ENCODE data around the gene CELA3A.
A peak's percentile ranks its signal among the peaks of the same experiment; 100 is the strongest.
"Not testable (repeated sequence)": the region's sequence is repeated elsewhere in the genome, so short reads cannot be mapped to it uniquely, and the experiment has no call there.

Gene CELA3A

GRCh38 chr1:22021061-22021460, 19.6 kb downstream of the CELA3A start:
- DNase-seq = no peak

DNA sequence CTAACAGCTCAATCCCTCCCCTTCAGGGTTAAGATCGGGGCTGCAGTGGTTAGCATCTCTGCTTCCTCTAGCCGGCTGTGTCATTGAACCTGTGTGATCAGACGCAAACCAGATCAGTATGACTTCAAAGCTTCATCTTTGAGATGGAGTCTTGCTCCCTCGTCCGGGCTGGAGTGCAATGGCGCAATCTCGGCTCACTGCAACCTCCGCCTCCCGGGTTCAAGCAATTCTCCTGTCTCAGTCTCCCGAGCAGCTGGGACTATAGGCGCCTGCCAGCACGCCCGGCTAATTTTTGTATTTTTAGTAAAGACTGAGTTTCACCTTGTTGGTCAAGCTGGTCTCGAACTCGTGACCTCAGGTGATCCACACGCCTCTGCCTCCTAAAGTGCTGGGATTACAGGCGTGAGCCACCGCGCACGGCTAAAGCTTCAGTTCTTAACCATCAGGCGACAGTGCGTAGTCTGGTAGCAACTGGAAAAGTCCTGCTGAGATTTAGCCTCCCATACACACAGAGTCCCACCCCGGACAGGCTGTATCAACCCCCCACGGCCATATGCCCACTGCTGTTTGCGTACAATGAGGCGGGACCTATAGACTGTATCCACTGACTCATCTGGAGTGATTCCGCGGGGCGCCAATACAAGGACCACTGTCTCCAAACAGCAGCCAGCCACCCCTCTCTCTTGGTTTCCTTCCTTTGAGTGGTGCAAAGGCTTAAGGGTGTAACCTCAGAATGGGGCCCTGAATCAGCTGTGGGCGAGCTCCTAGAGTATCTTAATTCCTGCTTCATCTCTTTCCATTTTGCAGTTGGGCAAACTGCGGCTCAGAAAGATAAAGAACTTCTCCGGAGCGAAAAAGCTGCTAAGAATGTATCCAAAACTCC, 23.3 kb downstream of the CELA3A start:
- peak; percentile 66 for DNase-seq

- DNase-seq = peak; percentile 83
These were observed 24.1 kb downstream of the CELA3A start for GRCh38 chr1:22025368-22026155.

- no peak for DNase-seq
These were observed 25.4 kb downstream of the CELA3A start for GRCh38 chr1:22026924-22027289.

DNA sequence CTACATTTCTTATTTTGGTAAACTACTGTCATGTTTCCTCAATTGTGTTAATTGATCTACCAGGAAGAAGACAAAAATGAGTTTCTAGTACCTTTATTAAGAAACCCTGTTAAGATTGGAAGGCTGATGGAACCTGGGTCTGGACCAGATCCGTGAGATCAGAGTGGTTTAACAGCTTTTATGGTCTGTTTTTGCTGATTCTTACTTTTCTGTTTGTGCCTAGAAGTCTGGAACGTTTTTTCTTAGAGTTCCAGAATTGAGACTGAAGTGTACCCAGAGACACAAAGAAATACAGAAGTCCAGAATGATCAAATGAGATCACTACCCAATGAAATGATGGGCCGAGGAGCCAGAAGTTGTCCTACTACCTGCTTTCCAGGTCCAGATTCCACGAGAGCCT, 28.6 kb downstream of the CELA3A start:
- no peak for DNase-seq

DNA sequence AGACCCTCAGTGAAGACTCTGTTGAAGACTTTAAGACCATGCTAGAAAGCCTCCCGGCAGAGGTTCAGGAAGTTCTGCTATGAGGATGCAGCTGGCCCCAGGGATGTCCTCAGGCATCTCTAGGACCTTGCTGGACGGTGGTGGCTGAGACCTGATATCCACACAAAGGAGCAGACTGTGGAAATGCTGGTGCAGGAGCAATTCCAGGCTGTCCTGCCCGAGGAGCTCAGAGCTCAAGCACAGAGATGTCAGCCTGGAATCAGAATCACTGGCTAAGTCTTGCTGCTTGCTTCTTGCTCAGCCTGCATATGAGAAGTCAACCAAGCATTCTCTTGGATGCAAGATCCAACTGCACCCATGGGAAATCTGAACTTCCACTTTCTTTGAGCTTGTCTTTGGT, 29.0 kb downstream of the CELA3A start:
- DNase-seq = no peak

- no peak for DNase-seq
These were observed 29.9 kb downstream of the CELA3A start for GRCh38 chr1:22031214-22031962.

GRCh38 chr1:22034834-22035233, 33.4 kb downstream of the CELA3A start:
- not testable (repeated sequence) for DNase-seq

DNA sequence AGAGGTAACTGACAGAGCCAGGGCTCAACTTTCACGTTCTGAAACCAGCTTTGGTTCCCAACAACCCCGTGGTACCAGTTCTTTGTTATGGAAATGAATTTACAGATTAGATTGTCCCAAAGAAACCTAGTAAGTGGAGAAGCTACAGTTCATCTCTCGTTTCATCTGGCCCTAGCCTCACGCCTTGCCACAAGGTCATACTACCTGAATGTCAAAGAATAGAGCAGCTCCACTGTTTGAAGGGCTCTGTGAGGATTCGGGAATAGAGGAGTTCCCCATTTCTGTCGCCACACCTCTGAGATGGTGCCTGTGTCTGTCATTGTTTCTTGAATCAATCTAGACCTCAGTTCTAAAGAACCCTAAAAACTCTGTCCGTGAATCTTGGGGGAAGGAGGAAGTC, 36.1 kb downstream of the CELA3A start:
- DNase-seq = no peak

GRCh38 chr1:22038036-22038435, 36.6 kb downstream of the CELA3A start:
- no peak for DNase-seq

GRCh38 chr1:22039594-22040285, 38.3 kb downstream of the CELA3A start:
- DNase-seq = peak; percentile 78

- DNase-seq = no peak
These were observed 38.8 kb downstream of the CELA3A start for GRCh38 chr1:22040286-22040623.

DNA sequence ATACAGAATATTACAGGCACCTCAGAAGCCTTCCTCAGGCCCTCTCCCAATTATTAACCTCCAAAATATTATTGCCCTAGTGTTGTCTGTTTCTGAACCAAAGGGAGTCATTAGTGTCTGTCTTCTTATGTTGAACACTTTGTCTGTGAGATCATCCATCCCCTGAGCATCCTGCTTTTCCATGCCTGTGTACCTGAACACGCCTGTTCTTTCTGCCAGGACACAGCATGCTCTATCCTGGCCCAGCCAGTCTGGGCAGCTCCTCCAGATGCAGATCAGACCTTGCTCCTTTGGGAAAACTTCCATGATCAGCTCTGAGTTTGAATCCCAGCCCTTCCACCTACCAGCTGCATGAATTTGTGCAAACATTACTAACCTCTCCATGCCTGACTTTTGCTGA, 40.0 kb downstream of the CELA3A start:
- DNase-seq = no peak

DNA sequence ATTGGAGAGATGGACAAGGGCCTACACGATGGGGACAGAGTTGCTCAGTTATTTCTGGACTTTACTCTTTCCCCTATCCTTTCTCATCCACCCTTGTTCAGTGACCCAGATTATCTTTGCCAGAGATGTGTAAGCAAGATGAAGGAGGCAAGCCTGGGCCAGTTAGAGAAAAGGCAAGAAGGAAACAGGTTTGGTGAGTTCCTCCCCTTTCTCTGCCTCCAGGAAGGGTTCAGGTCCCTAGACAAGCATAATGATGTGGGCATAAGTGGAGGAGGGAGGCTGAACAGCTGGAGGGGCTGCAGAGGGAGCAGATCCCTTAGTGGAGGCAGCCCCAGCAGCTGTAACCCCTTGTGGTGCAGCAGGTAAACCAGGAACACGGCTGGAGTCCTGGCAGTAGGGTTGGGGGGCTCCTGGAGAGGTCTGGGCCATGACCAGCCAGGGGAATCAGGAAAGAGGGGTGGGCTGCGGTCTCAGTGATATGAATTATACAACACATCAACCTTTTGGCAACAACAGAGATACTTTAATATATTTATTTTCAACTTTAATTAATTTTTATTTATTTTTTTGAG, 41.8 kb downstream of the CELA3A start:
- DNase-seq = no peak

- DNase-seq = no peak
These were observed 43.4 kb downstream of the CELA3A start for GRCh38 chr1:22044690-22045420.

DNA sequence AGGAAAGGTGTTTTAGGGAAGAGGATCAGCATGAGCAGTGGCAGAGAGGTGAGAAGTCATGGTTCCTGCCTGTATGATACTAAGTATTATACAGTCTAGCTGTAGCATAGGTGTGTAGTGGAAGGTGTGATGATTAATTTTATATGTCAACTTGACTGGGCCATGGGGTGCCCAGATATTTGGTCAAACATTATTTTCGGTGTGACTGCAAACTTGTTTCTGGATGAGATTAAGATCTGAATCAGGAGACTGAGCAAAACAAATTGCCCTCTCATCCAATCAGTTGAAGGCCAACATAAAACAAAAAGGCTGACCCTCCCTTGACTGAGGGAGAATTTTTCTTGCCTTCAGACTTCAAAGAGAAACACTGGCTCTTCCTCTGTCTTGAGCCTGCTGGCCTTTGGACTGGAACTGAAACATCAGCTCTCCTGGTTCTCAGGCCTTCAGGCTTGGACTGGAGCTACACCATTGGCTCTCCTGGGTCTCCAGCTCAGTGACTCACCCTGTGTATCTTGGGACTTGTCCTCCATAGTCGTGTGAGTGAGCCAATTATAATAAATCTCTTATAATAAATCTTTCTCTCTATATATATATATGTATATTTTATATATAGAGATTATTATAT, 44.3 kb downstream of the CELA3A start:
- DNase-seq = no peak

DNA sequence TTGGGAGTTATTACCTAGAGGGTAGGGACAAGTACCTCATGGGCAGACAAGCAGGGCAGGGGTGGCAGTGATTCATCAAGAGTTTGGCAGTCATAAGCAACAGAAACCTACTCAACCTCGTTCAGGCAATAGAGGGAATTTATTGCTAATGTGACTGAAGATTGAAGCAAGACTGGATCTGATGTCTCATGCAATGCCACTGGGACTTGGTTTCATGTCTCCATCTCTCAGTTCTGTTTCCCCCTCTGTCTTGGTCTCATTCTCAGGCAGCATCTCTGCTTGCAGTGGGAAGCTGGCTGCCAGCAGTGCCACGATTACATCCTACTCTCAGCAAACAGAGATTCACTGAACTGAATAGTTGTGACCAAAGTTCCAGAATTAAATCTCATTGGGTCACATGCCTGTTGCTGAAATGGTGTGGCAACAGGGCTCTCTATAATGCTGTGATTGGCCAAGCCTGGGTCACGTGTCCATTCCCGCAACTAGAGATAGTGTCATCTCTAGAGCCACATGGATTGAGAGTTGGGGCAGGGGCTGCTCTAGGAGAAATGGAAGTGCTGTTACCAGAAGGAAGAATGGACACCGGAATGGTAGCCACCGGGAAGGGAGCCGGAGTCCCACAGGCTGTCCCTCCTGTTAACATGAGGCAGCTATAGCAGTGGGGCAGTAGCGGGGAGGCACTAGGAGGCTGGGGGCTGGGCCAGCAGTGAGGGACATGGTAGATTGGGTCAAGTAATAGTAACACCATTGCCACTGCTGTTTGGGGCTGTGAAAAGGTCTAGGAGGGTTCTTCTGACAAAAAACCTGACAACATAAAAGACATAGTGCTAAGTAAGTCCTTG, 47.1 kb downstream of the CELA3A start:
- DNase-seq = no peak

DNA sequence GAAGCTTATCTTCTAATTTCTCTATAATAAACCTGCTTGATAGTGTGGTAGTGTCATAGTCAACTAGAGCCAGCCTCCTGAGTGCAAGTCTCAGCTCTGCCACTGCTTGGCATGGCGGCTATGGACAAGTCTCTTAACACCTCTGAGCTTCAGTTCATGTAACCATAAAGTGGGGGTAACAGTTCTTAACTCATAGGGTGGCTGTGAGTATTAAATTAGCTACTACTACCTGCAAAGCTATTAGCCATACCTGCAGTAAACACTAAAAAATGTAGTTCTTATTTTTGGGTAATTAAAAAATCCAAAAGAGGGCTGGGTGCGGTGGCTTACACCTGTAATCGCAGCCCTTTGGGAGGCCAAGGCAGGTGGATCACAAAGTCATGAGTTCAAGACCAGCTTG, 48.9 kb downstream of the CELA3A start:
- no peak for DNase-seq

GRCh38 chr1:22051607-22052114, 50.2 kb downstream of the CELA3A start:
- DNase-seq = no peak
